Pulmonary artery endothelial cell (primary cell): ENCODE results near the gene NCK1. TPM values are rescaled to one million over a fixed set of nuclear protein-coding genes. Genes with fewer than 3 reads are reported as not detected.
A peak's percentile ranks its signal among the peaks of the same experiment; 100 is the strongest.

Source experiments
- DNase-seq: peaks from one replicate; pipeline ENCODE4 v3.0.0-alpha.2; 2011; ENCODE audit warnings: low read depth, low spot score
- total RNA-seq: library from RNA; depleted of rRNA; stranded (reverse); fragments of >200 nt; gene quantifications from 2 replicates; pipeline ENCODE4 v1.2.3, GENCODE V29; 2014

NCK1 gene
- 57.3 and 106 TPM in 2 replicates for total RNA-seq

GRCh38 chr3:136861890-136862616 is at the start of gene NCK1:
Gene NCK1, plus strand, starts transcription at chr3:136862208. Its CDS starts 65,794 bp downstream, at chr3:136928002.
- peak; percentile 96 for DNase-seq

GRCh38 chr3:136817448-136817847 is 44.6 kb upstream of the NCK1 start:
- DNase-seq = no peak

DNA sequence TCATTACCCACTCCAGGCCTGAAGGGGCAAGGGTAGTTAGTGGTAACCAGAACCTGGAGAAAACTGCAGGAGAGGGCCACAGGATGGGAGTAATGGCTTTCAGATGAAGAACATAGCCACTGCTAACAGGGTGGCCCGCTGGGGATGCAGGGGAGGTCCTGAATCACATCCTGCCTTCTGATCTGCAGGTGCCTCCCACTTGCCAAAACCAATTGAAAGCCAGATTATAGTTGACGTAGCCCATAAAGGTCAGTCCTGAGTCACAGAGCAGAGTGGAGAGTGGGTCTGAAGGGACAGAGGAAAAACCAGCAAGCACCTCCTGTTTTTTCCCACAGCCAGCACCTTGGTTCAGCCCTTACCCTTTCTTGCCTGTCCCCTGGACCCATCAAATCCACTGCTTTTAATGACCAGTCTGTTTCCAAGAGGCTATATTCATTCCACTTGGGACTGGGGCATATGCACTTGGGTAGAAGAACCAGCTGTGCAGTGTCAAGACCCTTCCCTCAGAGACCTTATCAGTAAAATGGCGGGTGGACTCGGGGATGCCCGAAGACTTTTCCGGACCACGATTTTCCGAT is 43.7 kb upstream of the NCK1 start:
- DNase-seq = peak; percentile 79

- no peak for DNase-seq
These were observed 43.1 kb upstream of the NCK1 start, which contains the start of gene SLC35G2 for GRCh38 chr3:136818769-136819391. Gene SLC35G2, plus strand, starts transcription at chr3:136819126. Its CDS starts 35,335 bp downstream, at chr3:136854461.

DNA sequence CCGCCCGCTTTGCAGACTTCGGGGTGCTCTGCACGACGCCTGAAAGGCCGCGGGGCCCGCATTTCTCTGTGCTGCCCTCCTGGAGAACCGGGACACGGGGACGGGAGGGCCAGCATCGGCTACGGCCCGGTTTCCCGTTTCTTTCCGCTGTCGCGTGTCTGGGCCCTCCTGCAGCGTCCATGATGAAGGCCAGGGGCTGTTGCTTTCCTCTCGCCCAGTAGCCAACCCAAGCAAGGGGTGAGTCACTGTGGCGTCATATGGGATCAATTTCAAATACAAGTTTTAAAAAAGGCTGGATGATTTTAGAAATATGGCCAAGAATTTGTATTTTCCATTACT is 42.6 kb upstream of the NCK1 start:
- no peak for DNase-seq

DNA sequence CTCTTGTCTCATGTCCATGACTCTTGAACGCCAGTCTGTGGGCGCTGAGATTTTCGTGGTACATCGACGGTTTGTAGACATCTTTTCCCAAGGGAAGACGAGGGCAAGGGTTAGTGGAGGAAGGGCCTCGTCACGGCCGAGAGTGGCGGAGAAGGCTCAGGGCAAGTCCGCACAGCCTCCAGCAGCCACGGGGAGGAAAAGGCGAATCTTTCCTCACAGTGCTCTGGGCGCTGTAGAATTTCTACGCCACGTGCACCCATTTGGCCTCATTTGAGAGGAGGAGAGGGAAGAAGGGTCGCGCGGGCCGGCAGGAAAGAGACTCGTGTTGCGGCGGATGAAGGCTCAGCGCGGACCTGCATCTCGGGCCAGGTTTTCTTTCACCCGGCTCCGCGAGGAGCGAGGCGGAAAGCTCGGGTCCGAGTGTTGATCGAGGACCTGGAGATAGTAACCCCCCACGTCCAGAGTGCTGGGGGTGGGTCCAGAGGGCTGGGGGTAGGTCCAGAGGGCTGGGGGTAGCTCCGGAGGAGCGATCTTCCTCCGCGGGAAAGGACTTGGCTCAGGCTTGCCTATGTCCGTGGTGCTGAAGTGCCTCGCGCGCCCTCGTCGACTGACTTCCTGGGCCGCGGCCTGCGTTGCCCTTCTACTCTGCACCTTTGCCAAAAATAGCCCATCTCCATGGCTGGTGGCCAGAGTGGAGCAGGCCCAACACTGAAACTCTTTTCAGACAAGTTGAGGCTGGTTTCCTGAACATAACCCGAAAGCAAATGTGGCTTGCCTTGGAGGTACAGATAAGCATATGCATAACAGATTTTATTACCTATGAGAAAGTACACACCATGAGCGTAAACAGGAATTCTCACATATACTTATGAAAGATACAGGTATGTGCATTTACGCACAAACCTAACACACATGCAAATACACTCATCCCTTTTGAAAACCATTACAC is 42.0 kb upstream of the NCK1 start:
- no peak for DNase-seq

DNA sequence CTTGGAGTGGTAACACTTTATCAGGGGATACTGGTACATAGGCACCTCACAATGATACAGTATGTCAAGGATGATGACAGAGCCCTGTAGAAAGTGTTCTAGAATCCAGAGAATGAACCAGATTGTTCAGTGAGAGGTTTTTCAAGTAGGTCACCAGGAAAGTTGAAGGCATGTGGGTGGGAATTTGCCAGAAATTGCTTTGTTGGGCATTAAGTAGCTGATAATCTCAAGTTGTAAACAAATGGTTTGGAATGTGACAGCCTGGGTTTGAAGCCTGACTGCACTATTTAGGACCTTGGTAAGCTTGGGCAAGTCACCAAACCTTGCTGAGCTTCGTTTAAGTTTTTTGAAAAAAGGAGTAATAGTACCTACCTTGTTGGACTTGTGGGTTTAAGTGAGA is 30.5 kb upstream of the NCK1 start:
- DNase-seq = no peak

- no peak for DNase-seq
These were observed 26.8 kb upstream of the NCK1 start for GRCh38 chr3:136835089-136835812.

DNA sequence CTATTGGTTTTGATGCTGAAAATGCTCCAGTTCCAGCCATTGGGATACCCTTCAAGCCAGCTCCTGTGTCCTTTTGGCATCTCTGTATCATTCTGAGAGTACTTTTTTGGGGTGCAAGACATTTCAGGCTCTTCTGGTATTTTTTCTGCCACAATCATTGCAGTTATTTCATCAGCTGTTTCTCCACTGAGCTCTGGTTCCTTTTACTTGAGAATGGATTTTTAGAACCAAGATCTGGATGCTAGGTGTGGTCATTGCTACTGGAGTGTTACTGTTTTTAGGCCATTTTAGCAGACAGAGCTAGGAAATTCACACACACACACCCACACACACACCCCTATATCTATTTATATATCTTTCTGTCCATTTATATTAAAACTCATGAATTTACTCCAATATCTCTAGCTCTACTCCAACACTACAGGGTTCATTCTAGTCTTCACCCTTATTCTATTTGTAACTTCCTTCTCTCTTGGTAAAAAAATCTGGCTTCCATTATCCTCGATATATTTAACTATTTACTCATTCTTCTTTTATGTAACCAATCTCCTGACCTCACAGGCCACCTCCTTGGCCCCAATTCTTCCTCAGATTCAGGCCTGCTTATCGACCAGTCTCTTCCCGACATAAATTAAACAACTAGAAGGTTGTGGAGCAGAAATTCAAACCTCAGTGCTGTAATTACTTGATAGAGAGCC is 26.0 kb upstream of the NCK1 start:
- no peak for DNase-seq

- no peak for DNase-seq
These were observed 25.4 kb upstream of the NCK1 start for GRCh38 chr3:136836511-136837156.

DNA sequence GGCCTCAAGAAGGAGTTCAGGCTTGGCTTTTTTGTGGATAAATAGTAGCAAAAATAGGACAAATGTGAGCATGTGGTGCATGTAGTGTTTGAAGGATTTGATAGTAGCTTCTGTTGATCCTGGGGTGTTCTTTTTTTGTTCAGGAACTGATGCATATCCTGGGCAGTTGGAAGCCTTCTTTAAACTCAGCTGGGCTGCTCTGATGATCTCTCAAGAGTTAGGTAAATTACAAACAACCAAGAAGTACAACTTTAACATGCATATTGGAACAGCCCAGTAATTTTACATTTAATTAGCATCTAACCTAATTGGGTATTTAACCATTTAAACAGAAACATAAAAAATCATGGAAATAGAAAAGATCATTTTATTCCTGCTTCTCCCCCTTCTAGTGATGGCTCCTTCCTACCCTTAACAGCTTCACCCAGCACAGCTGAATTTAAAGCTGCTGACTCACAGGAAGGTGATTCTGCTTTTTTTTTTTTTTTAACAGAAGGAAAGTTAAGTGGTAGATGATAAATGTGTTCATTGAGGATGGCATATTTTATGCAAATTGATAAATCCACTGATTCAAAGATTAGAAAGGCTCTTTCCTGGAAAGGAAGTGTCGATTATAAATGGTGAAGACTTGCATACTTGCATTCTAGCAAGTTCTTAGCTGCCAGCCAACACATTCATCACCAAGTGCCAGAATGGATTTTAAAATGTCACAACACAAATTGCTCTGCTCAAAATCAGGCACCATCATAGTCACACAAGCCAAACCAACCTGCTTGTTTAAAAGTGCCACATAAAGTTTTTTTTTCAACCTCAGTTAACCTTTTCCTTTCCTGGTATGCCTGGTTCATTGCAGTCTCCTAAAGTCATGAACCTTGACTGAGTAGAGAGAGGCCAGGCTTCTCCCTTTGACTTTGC is 23.1 kb upstream of the NCK1 start:
- DNase-seq = peak; percentile 57

GRCh38 chr3:136839556-136839931 is 22.5 kb upstream of the NCK1 start:
- no peak for DNase-seq

DNA sequence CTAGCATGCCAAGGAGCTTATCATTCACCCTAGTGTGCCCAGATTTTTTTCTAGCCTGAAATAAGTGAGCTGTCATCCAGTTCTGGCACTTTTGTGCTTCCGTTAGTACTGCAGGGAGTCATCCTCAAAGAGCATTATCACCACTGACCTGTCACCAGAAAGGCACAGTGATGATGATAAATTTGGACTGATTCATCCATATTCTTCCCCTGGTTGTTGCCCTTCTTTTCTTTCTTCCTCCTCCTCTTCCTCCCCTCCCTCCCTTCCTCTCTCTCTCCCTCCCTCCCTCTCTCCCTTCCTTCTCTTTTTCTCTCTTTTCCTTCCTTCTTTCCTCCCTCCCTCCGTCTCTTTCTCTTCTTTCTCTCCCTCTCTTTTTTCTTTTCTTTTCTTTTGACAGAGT is 21.8 kb upstream of the NCK1 start:
- no peak for DNase-seq

GRCh38 chr3:136842294-136842693 is 19.7 kb upstream of the NCK1 start:
- no peak for DNase-seq

GRCh38 chr3:136844724-136845123 is 17.3 kb upstream of the NCK1 start:
- no peak for DNase-seq

- DNase-seq = no peak
These were observed 9.8 kb upstream of the NCK1 start for GRCh38 chr3:136852180-136852579.

- DNase-seq = no peak
These were observed 5.3 kb upstream of the NCK1 start for GRCh38 chr3:136856665-136857064.

DNA sequence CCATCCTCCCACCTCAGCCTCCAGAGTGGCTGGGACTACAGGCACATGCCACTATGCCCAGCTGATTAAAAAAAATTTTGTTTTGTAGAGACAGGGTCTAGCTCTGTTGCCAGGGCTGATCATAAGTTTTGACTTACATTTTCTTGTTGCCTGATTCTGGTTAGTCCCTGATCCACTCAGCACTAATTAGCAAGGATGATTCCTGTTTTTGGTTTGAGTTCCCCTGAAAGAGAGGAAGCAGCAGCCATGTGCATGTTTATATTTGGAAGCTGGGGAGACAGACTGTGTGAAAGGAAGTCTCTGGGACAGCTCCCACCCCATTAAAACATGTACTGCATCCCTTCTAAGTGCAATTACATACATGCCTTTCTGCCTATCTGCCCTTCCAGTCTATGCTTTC is 3.6 kb upstream of the NCK1 start:
- no peak for DNase-seq

- no peak for DNase-seq
These were observed 1.5 kb upstream of the NCK1 start for GRCh38 chr3:136860541-136860940.
